Natural killer cell (primary cell): ENCODE data around the gene KREMEN1. TPM values are rescaled to one million over a fixed set of nuclear protein-coding genes. Genes with fewer than 3 reads are reported as not detected.

Experiments used
- ATAC-seq, 3 donors: fragments of 150-1000 bp in 2 of 3; fragments of 200-7000 bp in 1 of 3; cut with Tn5 transposase; 1 replicate in 1 of 3; 2 replicates in 2 of 3; pipeline ENCODE4 v1.10.0; 2021; ENCODE audit warnings: mild to moderate bottlenecking in 2 of 3, moderate library complexity in 2 of 3
- DNase-seq, 2 donors: peaks; one replicate each; pipeline versions ENCODE4 v3.0.0 to v3.0.0-alpha.2; 2013 to 2021; ENCODE audit warnings: mixed read lengths in 1 of 2
- H3K27ac ChIP-seq: one replicate; pipeline ENCODE4 v1.5.1; 2013; ENCODE audit warnings: mild to moderate bottlenecking, low read length
- H3K27me3 ChIP-seq: one replicate; pipeline ENCODE4 v1.6.1; 2013; ENCODE audit warnings: low read length; ENCODE audit not compliant: control insufficient read depth, insufficient read depth
- H3K36me3 ChIP-seq: one replicate; pipeline ENCODE4 v1.6.1; 2013; ENCODE audit warnings: low read length; ENCODE audit not compliant: control insufficient read depth, insufficient read depth
- H3K4me1 ChIP-seq: one replicate; pipeline ENCODE4 v1.6.1; 2013; ENCODE audit warnings: low read length; ENCODE audit not compliant: control insufficient read depth, insufficient read depth
- H3K4me3 ChIP-seq: one replicate; pipeline ENCODE4 v1.5.1; 2013; ENCODE audit warnings: low read length
- H3K9me3 ChIP-seq: one replicate; pipeline ENCODE4 v1.6.1; 2013; ENCODE audit warnings: low read length; ENCODE audit not compliant: control insufficient read depth, insufficient read depth
- H3K27ac Mint-ChIP-seq, 2 donors: one replicate each; pipeline ENCODE4 v1.8.0; 2022; ENCODE audit warnings: mild to moderate bottlenecking in 2 of 2, mixed read lengths in 2 of 2, moderate library complexity in 1 of 2
- H3K27me3 Mint-ChIP-seq, 2 donors: one replicate each; pipeline ENCODE4 v1.8.0; 2022; ENCODE audit warnings: low read depth in 2 of 2, mixed read lengths in 2 of 2
- H3K36me3 Mint-ChIP-seq: one replicate; pipeline ENCODE4 v1.8.0; 2022; ENCODE audit warnings: mixed read lengths
- H3K4me1 Mint-ChIP-seq, 2 donors: one replicate each; pipeline ENCODE4 v1.8.0; 2022; ENCODE audit warnings: mixed read lengths in 2 of 2
- H3K4me3 Mint-ChIP-seq: one replicate; pipeline ENCODE4 v1.8.0; 2022; ENCODE audit warnings: mild to moderate bottlenecking, moderate library complexity, mixed read lengths
- H3K9me3 Mint-ChIP-seq, 2 donors: one replicate each; pipeline ENCODE4 v1.8.0; 2022; ENCODE audit warnings: mixed read lengths in 2 of 2
- WGBS: methylation state at CpG from one replicate; pipeline ENCODE4 v1.1.7; 2013; ENCODE audit warnings: missing lambda C conversion rate; ENCODE audit not compliant: insufficient coverage; 5-methylcytosine and 5-hydroxymethylcytosine counted together
- intact Hi-C: fragments of 100-400 bp; cut with micrococcal nuclease; formaldehyde crosslinking; loops from one replicate; pipeline ENCODE4 v1.14.2; 2022
- total RNA-seq, 4 donors: library from RNA; stranded (reverse); fragments of 120-200 nt in 1 of 4; gene quantifications; one replicate each; pipeline versions ENCODE4 v1.2.3 to v1.2.4, GENCODE V29; 2013 to 2022
- TF ChIP-seq, protein P1 (sequence below): fragments of 200-600 bp; IDR thresholded peaks from one replicate; pipeline ENCODE4 v1.8.0; 2022; ENCODE audit warnings: antibody characterized with exemption

Gene KREMEN1
- total RNA-seq, 3 donors from 2014 or later (not counting 1 experiment from before 2014, with no cell fraction given) = 0.23 TPM; not detected in 2

DNA sequence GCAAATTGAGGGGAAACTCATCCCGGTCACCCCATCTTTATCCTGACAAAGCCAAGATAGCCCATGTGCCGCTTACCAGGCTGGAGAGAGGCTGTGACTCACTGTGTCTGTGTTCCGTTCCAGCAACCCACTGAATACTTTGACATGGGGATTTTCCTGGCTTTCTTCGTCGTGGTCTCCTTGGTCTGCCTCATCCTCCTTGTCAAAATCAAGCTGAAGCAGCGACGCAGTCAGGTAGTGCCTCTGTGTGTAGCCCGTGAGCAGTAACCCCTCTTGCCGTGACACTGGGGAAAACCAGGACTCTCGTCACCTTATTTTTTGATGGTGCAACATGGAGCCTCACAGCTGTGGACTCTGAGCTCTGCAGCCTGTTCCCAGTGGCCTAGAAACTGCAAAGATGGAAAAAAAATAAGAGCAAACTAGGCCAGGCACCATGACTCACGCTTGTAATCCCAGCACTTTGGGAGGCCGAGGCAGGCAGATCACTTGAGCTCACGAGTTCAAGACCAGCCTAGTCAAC lies 28.1 kb upstream of the KREMEN1 start:
- DNase-seq = no peak
- H3K27ac Mint-ChIP-seq = no peak overlapping the region
- H3K4me1 Mint-ChIP-seq = no peaks in the 10 kb centered on the region
- no peak overlapping the region for H3K4me3 ChIP-seq
- no peak overlapping the region for H3K4me3 Mint-ChIP-seq
- H3K9me3 Mint-ChIP-seq = no peaks in the 10 kb centered on the region
- H3K27ac ChIP-seq = no peak overlapping the region
- no peaks in the 10 kb centered on the region for H3K36me3 Mint-ChIP-seq
- 90% methylated on average over 13 of the region's 13 CpGs for WGBS
- no peaks in the 10 kb centered on the region for H3K36me3 ChIP-seq
- no peaks in the 10 kb centered on the region for H3K27me3 ChIP-seq
- intact Hi-C loops = loop anchor here (10.0 kb wide), 1 partner anchor 1020 kb away; no protein-coding TSS in a partner anchor
- no peak for ATAC-seq
- TF ChIP-seq, protein P1, sequence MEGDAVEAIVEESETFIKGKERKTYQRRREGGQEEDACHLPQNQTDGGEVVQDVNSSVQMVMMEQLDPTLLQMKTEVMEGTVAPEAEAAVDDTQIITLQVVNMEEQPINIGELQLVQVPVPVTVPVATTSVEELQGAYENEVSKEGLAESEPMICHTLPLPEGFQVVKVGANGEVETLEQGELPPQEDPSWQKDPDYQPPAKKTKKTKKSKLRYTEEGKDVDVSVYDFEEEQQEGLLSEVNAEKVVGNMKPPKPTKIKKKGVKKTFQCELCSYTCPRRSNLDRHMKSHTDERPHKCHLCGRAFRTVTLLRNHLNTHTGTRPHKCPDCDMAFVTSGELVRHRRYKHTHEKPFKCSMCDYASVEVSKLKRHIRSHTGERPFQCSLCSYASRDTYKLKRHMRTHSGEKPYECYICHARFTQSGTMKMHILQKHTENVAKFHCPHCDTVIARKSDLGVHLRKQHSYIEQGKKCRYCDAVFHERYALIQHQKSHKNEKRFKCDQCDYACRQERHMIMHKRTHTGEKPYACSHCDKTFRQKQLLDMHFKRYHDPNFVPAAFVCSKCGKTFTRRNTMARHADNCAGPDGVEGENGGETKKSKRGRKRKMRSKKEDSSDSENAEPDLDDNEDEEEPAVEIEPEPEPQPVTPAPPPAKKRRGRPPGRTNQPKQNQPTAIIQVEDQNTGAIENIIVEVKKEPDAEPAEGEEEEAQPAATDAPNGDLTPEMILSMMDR = no peak
- no peaks in the 10 kb centered on the region for H3K9me3 ChIP-seq
- peaks cover 5 to 15% of the 10 kb centered on the region in 2 donors for H3K27me3 Mint-ChIP-seq
- no peaks in the 10 kb centered on the region for H3K4me1 ChIP-seq

DNA sequence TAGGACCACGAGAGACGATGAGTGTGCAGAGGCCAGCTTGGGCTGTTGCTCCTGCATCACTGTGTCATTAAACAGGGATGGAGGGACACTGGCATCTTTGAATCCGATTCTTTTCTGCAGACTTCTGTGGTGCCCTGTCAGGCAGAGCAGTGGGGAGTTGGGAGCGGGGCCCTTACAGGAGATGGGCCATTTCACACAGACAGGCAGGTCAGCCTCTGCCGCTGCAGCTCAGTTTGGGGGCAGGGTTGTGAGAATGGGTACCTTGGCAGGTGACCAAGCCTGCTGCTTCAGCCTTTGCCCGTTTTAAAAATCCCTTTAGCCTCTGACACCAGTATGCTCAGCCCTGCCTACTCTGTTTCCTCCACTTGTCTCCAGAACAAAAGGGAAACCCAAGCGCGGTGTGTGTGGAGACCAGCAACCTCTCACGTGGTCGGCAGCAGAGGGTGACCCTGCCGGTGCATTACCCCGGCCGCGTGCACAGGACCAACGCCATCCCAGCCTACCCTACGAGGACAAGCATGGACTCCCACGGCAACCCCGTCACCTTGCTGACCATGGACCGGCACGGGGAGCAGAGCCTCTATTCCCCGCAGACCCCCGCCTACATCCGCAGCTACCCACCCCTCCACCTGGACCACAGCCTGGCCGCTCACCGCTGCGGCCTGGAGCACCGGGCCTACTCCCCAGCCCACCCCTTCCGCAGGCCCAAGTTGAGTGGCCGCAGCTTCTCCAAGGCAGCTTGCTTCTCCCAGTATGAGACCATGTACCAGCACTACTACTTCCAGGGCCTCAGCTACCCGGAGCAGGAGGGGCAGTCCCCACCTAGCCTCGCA lies 23.8 kb upstream of the KREMEN1 start:
- Histone ChIP-seq H3K27me3 (no peaks in the 10 kb centered on the region), H3K36me3 (no peaks in the 10 kb centered on the region), H3K4me3 (no peak overlapping the region), H3K4me1 (no peaks in the 10 kb centered on the region), H3K27ac (no peak overlapping the region), H3K9me3 (no peaks in the 10 kb centered on the region)
- no peaks in the 10 kb centered on the region for H3K9me3 Mint-ChIP-seq
- H3K27me3 Mint-ChIP-seq = peaks cover 0 to 8% of the 10 kb centered on the region in 2 donors
- intact Hi-C loops = loop anchor here (10.0 kb wide), 1 partner anchor 1024 kb away; no protein-coding TSS in a partner anchor
- H3K36me3 Mint-ChIP-seq = no peaks in the 10 kb centered on the region
- no peak overlapping the region for H3K27ac Mint-ChIP-seq
- no peak for ATAC-seq
- H3K4me1 Mint-ChIP-seq = no peaks in the 10 kb centered on the region
- TF ChIP-seq, protein P1 = no peak
- whole genome bisulfite sequencing = 93% methylated on average over 31 of the region's 31 CpGs
- no peak for DNase-seq
- H3K4me3 Mint-ChIP-seq = no peak overlapping the region

GRCh38 chr22:29049655-29050263 lies 23.1 kb upstream of the KREMEN1 start:
- H3K36me3 ChIP-seq = no peaks in the 10 kb centered on the region
- WGBS = 95% methylated on average over 38 of the region's 38 CpGs
- no peak overlapping the region for H3K27ac Mint-ChIP-seq

More at GRCh38 chr22:29049655-29050263, 23.1 kb upstream of the KREMEN1 start:
- DNase-seq (no peak), ATAC-seq (no peak)
- no peak overlapping the region for H3K4me3 ChIP-seq
- no peak overlapping the region for H3K27ac ChIP-seq
- no peaks in the 10 kb centered on the region for H3K27me3 ChIP-seq
- intact Hi-C loops = loop anchor here (10.0 kb wide), 1 partner anchor 1025 kb away; no protein-coding TSS in a partner anchor
- no peak overlapping the region for H3K4me3 Mint-ChIP-seq
- H3K4me1 ChIP-seq = no peaks in the 10 kb centered on the region
- no peaks in the 10 kb centered on the region for H3K9me3 ChIP-seq
- TF ChIP-seq, protein P1 = no peak
- no peaks in the 10 kb centered on the region for H3K9me3 Mint-ChIP-seq
- H3K27me3 Mint-ChIP-seq = peaks cover 0 to 9% of the 10 kb centered on the region in 2 donors
- no peaks in the 10 kb centered on the region for H3K4me1 Mint-ChIP-seq
- no peaks in the 10 kb centered on the region for H3K36me3 Mint-ChIP-seq
